H9 (cell line): ENCODE data around the gene TACC2. TPM values are rescaled to one million over a fixed set of nuclear protein-coding genes. Genes with fewer than 3 reads are reported as not detected.

Source experiments
- DNase-seq: peaks from one replicate; pipeline ENCODE4 v3.0.0-alpha.2; 2017
- H2AFZ ChIP-seq: one replicate; pipeline ENCODE4 v1.6.1; 2013; ENCODE audit warnings: mild to moderate bottlenecking, low read length, control low read depth, moderate library complexity
- H2AK5ac ChIP-seq: 2 replicates; pipeline ENCODE4 v1.6.1; 2013; ENCODE audit warnings: low read length, control low read depth, mixed read lengths; ENCODE audit not compliant: insufficient read length
- H2BK120ac ChIP-seq: one replicate; pipeline ENCODE4 v1.6.1; 2013; ENCODE audit warnings: low read depth, mild to moderate bottlenecking, low read length, control low read depth, inconsistent platforms; ENCODE audit not compliant: poor library complexity, severe bottlenecking
- H2BK12ac ChIP-seq: 2 replicates; pipeline ENCODE4 v1.6.1; 2013; ENCODE audit warnings: low read length, control low read depth, mixed read lengths, low read depth; ENCODE audit not compliant: insufficient read length
- H2BK15ac ChIP-seq: 2 replicates; pipeline ENCODE4 v1.6.1; 2013; ENCODE audit warnings: low read depth, low read length, control low read depth
- H2BK20ac ChIP-seq: one replicate; pipeline ENCODE4 v1.6.1; 2013; ENCODE audit warnings: low read depth, mild to moderate bottlenecking, low read length, control low read depth, inconsistent platforms; ENCODE audit not compliant: poor library complexity, severe bottlenecking
- H2BK5ac ChIP-seq: 2 replicates; pipeline ENCODE4 v1.6.1; 2013; ENCODE audit warnings: low read length, control low read depth, mixed read lengths; ENCODE audit not compliant: insufficient read length
- H3K14ac ChIP-seq: 2 replicates; pipeline ENCODE4 v1.6.1; 2013; ENCODE audit warnings: low read length, control low read depth; ENCODE audit not compliant: insufficient read depth
- H3K18ac ChIP-seq: 2 replicates; pipeline ENCODE4 v1.6.1; 2013; ENCODE audit warnings: low read depth, mild to moderate bottlenecking, mixed read lengths, low read length, control low read depth; ENCODE audit not compliant: insufficient read length
- H3K23ac ChIP-seq: 2 replicates; pipeline ENCODE4 v1.6.1; 2013; ENCODE audit warnings: low read length, control low read depth, mixed read lengths, low read depth; ENCODE audit not compliant: insufficient read length
- H3K23me2 ChIP-seq: 2 replicates; pipeline ENCODE4 v1.6.1; 2013; ENCODE audit warnings: low read depth, mild to moderate bottlenecking, mixed read lengths, low read length, control low read depth; ENCODE audit not compliant: insufficient read length, poor library complexity, severe bottlenecking
- H3K27ac ChIP-seq: 2 replicates; pipeline ENCODE4 v1.5.1; 2013; ENCODE audit warnings: low read length, control low read depth, mixed read lengths, low read depth; ENCODE audit not compliant: insufficient read length
- H3K27me3 ChIP-seq: 2 replicates; pipeline ENCODE4 v1.6.1; 2013; ENCODE audit warnings: low read length, control low read depth, inconsistent platforms; ENCODE audit not compliant: insufficient read depth
- H3K4ac ChIP-seq: 2 replicates; pipeline ENCODE4 v1.6.1; 2013; ENCODE audit warnings: low read depth, mild to moderate bottlenecking, control low read depth, inconsistent platforms, low read length, moderate library complexity
- H3K4me1 ChIP-seq: 2 replicates; pipeline ENCODE4 v1.6.1; 2013; ENCODE audit warnings: low read length, control low read depth, inconsistent platforms; ENCODE audit not compliant: insufficient read depth
- H3K4me2 ChIP-seq: 2 replicates; pipeline ENCODE4 v1.6.1; 2013; ENCODE audit warnings: low read length, control low read depth, mixed read lengths; ENCODE audit not compliant: insufficient read length, insufficient read depth
- H3K56ac ChIP-seq: 2 replicates; pipeline ENCODE4 v1.6.1; 2013; ENCODE audit warnings: low read depth, mild to moderate bottlenecking, mixed read lengths, low read length, control low read depth; ENCODE audit not compliant: insufficient read length
- H3K79me1 ChIP-seq: 2 replicates; pipeline ENCODE4 v1.6.1; 2013; ENCODE audit warnings: low read depth, mild to moderate bottlenecking, moderate library complexity, low read length, control low read depth, inconsistent platforms; ENCODE audit not compliant: insufficient read depth, poor library complexity, severe bottlenecking
- H3K79me2 ChIP-seq: 2 replicates; pipeline ENCODE4 v1.6.1; 2013; ENCODE audit warnings: low read length, control low read depth, inconsistent platforms; ENCODE audit not compliant: insufficient read depth
- H3K9ac ChIP-seq: 2 replicates; pipeline ENCODE4 v1.6.1; 2013; ENCODE audit warnings: low read length, control low read depth, mixed read lengths; ENCODE audit not compliant: insufficient read length; ENCODE audit errors: extremely low read depth
- H3K9me3 ChIP-seq: one replicate; pipeline ENCODE4 v1.6.1; 2013; ENCODE audit warnings: low read depth, low read length, inconsistent platforms; ENCODE audit not compliant: control insufficient read depth
- H3T11ph ChIP-seq: one replicate; pipeline ENCODE4 v1.6.1; 2013; ENCODE audit warnings: mild to moderate bottlenecking, low read length, control low read depth, inconsistent platforms
- H4K20me1 ChIP-seq: one replicate; pipeline ENCODE4 v1.6.1; 2013; ENCODE audit not compliant: control insufficient read depth, insufficient read length, insufficient read depth
- H4K5ac ChIP-seq: 2 replicates; pipeline ENCODE4 v1.6.1; 2013; ENCODE audit warnings: low read depth, mild to moderate bottlenecking, mixed read lengths, low read length, control low read depth; ENCODE audit not compliant: insufficient read length
- H4K8ac ChIP-seq: replicated peaks from 2 replicates; pipeline ENCODE4 v1.6.1; 2013; ENCODE audit warnings: low read length, control low read depth, mixed read lengths, low read depth; ENCODE audit not compliant: insufficient read length
- H4K91ac ChIP-seq: 2 replicates; pipeline ENCODE4 v1.6.1; 2013; ENCODE audit warnings: low read depth, mild to moderate bottlenecking, moderate library complexity, mixed read lengths, low read length, control low read depth; ENCODE audit not compliant: insufficient read length
- H3K27ac Mint-ChIP-seq, 3 experiments: 2 replicates in 2 of 3; 3 replicates in 1 of 3; pipeline ENCODE4 v1.8.0; 2020 to 2021; ENCODE audit warnings: mixed read lengths in 3 of 3, mild to moderate bottlenecking in 1 of 3, moderate library complexity in 1 of 3
- H3K27me3 Mint-ChIP-seq: 2 replicates; pipeline ENCODE4 v1.8.0; 2021; ENCODE audit warnings: low read depth, mild to moderate bottlenecking, moderate library complexity, mixed read lengths
- H3K36me3 Mint-ChIP-seq, 3 experiments: 2 replicates in 2 of 3; 3 replicates in 1 of 3; pipeline ENCODE4 v1.8.0; 2020 to 2021; ENCODE audit warnings: low read depth in 3 of 3, mixed read lengths in 3 of 3; ENCODE audit not compliant: insufficient read depth in 1 of 3
- H3K4me1 Mint-ChIP-seq, 2 experiments: 2 replicates each; pipeline ENCODE4 v1.8.0; 2020; ENCODE audit warnings: mixed read lengths in 2 of 2
- H3K4me3 Mint-ChIP-seq, 2 experiments: 2 replicates in 1 of 2; 3 replicates in 1 of 2; pipeline ENCODE4 v1.8.0; 2020 to 2021; ENCODE audit warnings: mild to moderate bottlenecking in 2 of 2, mixed read lengths in 2 of 2, moderate library complexity in 1 of 2
- H3K9me3 Mint-ChIP-seq, 2 experiments: 2 replicates in 1 of 2; 3 replicates in 1 of 2; pipeline ENCODE4 v1.8.0; 2020; ENCODE audit warnings: mild to moderate bottlenecking in 2 of 2, mixed read lengths in 2 of 2, moderate library complexity in 1 of 2
- WGBS: extraction: QIAGEN DNeasy Blood & Tissue Kit; methylation state at CpG from one replicate; pipeline ENCODE4 v1.1.7; 2013; ENCODE audit warnings: missing lambda C conversion rate, low lambda C conversion rate, mixed read lengths; ENCODE audit not compliant: insufficient read length; ENCODE audit errors: extremely low coverage; 5-methylcytosine and 5-hydroxymethylcytosine counted together
- total RNA-seq: library from RNA; stranded (reverse); gene quantifications from 2 replicates; pipeline ENCODE4 v1.2.1, GENCODE V29; 2021
- TF ChIP-seq, protein P1 (sequence below): fragments of 200-600 bp; sonication (generic); conservative IDR thresholded peaks from 3 replicates; pipeline ENCODE4 v1.8.0; 2021; ENCODE audit warnings: antibody characterized with exemption, mild to moderate bottlenecking

TACC2 gene
- total RNA-seq, 1 experiment from 2014 or later = 58.1 TPM

DNA sequence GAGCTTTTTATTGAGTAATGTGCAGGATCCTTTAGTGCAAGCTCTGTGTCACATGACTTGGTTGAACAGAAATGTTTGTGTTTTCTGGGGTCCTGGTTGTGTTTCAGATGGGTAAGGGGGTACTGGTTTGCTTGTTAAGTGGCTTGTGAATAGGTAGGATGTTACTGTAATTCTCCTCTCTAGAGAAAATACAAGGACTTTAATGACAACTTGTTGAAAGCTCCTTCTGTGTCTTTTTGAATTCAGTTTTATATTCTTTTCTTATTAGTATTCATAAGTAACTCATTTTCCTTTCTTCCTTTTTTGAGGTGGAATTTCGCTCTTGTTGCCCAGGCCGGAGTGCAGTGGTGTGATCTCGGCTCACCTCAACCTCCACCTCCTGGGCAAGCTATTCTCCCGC is 196.7 kb downstream of the TACC2 start:
- Histone ChIP-seq H2AK5ac (no peak overlapping the region), H2BK5ac (no peak overlapping the region), H3K9me3 (no peaks in the 10 kb centered on the region), H3K79me2 (peaks cover 22% of the 10 kb centered on the region; the same call in 1 of the 2 replicates), H4K20me1 (no peaks in the 10 kb centered on the region), H2BK12ac (no peak overlapping the region), H3K4me2 (no peak overlapping the region), H2BK120ac (no peak overlapping the region), H3T11ph (no peak overlapping the region), H3K18ac (no peak overlapping the region), H2BK20ac (no peak overlapping the region), H4K8ac (no peak overlapping the region), H3K27me3 (no peaks in the 10 kb centered on the region), H3K23me2 (peaks cover 2% of the 10 kb centered on the region), H3K4me1 (peaks cover 28% of the 10 kb centered on the region), H3K79me1 (peaks cover 2% of the 10 kb centered on the region), H2BK15ac (no peak overlapping the region), H3K14ac (no peak overlapping the region), H3K56ac (no peak overlapping the region), H4K5ac (no peak overlapping the region), H2AFZ (no peak overlapping the region), H3K4ac (no peak overlapping the region), H3K23ac (no peak overlapping the region), H4K91ac (no peak overlapping the region), H3K9ac (no peak overlapping the region), H3K27ac (no peak overlapping the region)
- no CpG with 5 or more reads among the region's 4 CpGs for WGBS
- H3K4me1 Mint-ChIP-seq = peaks cover 74 to 87% of the 10 kb centered on the region in 2 experiments
- H3K27ac Mint-ChIP-seq = no peak overlapping the region
- no peaks in the 10 kb centered on the region for H3K27me3 Mint-ChIP-seq
- H3K36me3 Mint-ChIP-seq = peaks cover 2 to 6% (median 3%) of the 10 kb centered on the region in 3 experiments; a peak in 3 of 7 replicates
- H3K4me3 Mint-ChIP-seq = no peak overlapping the region
- H3K9me3 Mint-ChIP-seq = no peaks in the 10 kb centered on the region
- TF ChIP-seq, protein P1, sequence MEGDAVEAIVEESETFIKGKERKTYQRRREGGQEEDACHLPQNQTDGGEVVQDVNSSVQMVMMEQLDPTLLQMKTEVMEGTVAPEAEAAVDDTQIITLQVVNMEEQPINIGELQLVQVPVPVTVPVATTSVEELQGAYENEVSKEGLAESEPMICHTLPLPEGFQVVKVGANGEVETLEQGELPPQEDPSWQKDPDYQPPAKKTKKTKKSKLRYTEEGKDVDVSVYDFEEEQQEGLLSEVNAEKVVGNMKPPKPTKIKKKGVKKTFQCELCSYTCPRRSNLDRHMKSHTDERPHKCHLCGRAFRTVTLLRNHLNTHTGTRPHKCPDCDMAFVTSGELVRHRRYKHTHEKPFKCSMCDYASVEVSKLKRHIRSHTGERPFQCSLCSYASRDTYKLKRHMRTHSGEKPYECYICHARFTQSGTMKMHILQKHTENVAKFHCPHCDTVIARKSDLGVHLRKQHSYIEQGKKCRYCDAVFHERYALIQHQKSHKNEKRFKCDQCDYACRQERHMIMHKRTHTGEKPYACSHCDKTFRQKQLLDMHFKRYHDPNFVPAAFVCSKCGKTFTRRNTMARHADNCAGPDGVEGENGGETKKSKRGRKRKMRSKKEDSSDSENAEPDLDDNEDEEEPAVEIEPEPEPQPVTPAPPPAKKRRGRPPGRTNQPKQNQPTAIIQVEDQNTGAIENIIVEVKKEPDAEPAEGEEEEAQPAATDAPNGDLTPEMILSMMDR = no peak
- no peak for DNase-seq
